Transverse colon (tissue), 4 donors: ENCODE data around the gene FAF2. TPM values are rescaled to one million over a fixed set of nuclear protein-coding genes. Genes with fewer than 3 reads are reported as not detected.

Experiments used
- DNase-seq: peaks from one replicate; pipeline ENCODE4 v3.0.0-alpha.2; 2019
- H3K27ac ChIP-seq, 4 donors: fragments of 200-600 bp; sonication (generic); 2 replicates each; pipeline ENCODE4 v1.5.1; 2016 to 2018; ENCODE audit warnings: inconsistent platforms in 4 of 4
- H3K27me3 ChIP-seq: fragments of 200-600 bp; sonication (generic); 2 replicates; pipeline ENCODE4 v1.5.1; 2017; ENCODE audit warnings: inconsistent platforms
- H3K36me3 ChIP-seq, 4 donors: fragments of 200-600 bp; sonication (generic); 2 replicates each; pipeline ENCODE4 v1.5.1; 2017 to 2019; ENCODE audit warnings: inconsistent platforms in 4 of 4
- H3K4me1 ChIP-seq, 4 donors: fragments of 200-600 bp; sonication (generic); 2 replicates each; pipeline ENCODE4 v1.5.1; 2017 to 2020; ENCODE audit warnings: inconsistent platforms in 4 of 4
- H3K4me3 ChIP-seq, 4 donors: fragments of 200-600 bp; sonication (generic); 1 replicate in 1 of 4; 2 replicates in 3 of 4; pipeline versions ENCODE4 v1.5.1 to v1.6.1; 2017 to 2019; ENCODE audit warnings: inconsistent platforms in 4 of 4
- H3K9me3 ChIP-seq, 2 donors: fragments of 200-600 bp; sonication (generic); 2 replicates each; pipeline ENCODE4 v1.5.1; 2017 to 2019; ENCODE audit warnings: inconsistent platforms in 2 of 2
- CTCF ChIP-seq, 5 experiments: fragments of 200-600 bp in 3 of 5; fragments of 450-650 bp in 2 of 5; sonication (generic) in 3 of 5; IDR thresholded peaks; 1 replicate in 2 of 5; 2 replicates in 3 of 5; pipeline ENCODE4 v1.5.1; 2016 to 2017; ENCODE audit warnings: antibody characterized with exemption in 5 of 5, inconsistent platforms in 3 of 5, mild to moderate bottlenecking in 2 of 5, moderate library complexity in 1 of 5
- EP300 ChIP-seq: sonication (generic); formaldehyde crosslinking; IDR thresholded peaks from one replicate; pipeline ENCODE4 v1.6.1; 2017; ENCODE audit warnings: antibody characterized with exemption, low read depth
- POLR2A ChIP-seq: fragments of 450-650 bp; IDR thresholded peaks from one replicate; pipeline ENCODE4 v1.6.1; 2016; ENCODE audit warnings: antibody characterized with exemption, mild to moderate bottlenecking, moderate library complexity
- POLR2AphosphoS5 ChIP-seq, 3 donors: sonication (generic); formaldehyde crosslinking; IDR thresholded peaks; one replicate each; pipeline ENCODE4 v1.6.1; 2016; ENCODE audit warnings: antibody characterized with exemption in 3 of 3
- WGBS, 2 donors: methylation state at CpG; one replicate each; pipeline ENCODE4 v1.1.5; 2018; ENCODE audit warnings: low coverage in 1 of 2; 5-methylcytosine and 5-hydroxymethylcytosine counted together
- in situ Hi-C, 4 donors: fragments of 200-750 bp; cut with MboI; loops; one replicate each; pipeline versions ENCODE4 v1.15.0 to v1.15.1; 2017; ENCODE audit warnings: low sequenced_read_pairs in 3 of 4, low pct_ligation_motif_present in 1 of 4, low pct_unique_long_range_greater_than_20kb in 1 of 4
- intact Hi-C: fragments of 100-400 bp; cut with DNase I; formaldehyde crosslinking; loops from one replicate; pipeline ENCODE4 v1.15.1; 2023; ENCODE audit warnings: low total_unique reads
- total RNA-seq, 4 donors: library from RNA; depleted of rRNA; stranded (reverse); fragments of >200 nt; gene quantifications; one replicate each; pipeline ENCODE4 v1.1.0, GENCODE V29; 2016

The FAF2 gene
- total RNA-seq, 4 donors from 2014 or later = 3.8 to 32.4 (median 26.5) TPM

- H3K27me3 ChIP-seq = no peaks in the 10 kb centered on the region
- peak overlapping the region; percentile 80 to 98 (median 88) for H3K4me3 ChIP-seq
- H3K36me3 ChIP-seq = no peaks in the 10 kb centered on the region
- H3K4me1 ChIP-seq = peaks cover 8 to 57% (median 40%) of the 10 kb centered on the region in 4 donors
- WGBS, 2 donors = 59 to 64% methylated on average over 7 to 13 of the region's 13 CpGs
- no peak for DNase-seq
- in situ Hi-C loops (loop anchor here in 2 of 4 donors (10.0 to 25.0 kb wide), 2 partner anchors 159 to 172 kb away; no protein-coding TSS in a partner anchor), intact Hi-C loops (no loop called here)
- H3K9me3 ChIP-seq = no peaks in the 10 kb centered on the region
- H3K27ac ChIP-seq = peak overlapping the region; percentile 93 to 97 (median 94)
- TF ChIP-seq EP300 = no peak
These were observed 32.8 kb upstream of the FAF2 start for GRCh38 chr5:176415240-176415951.

DNA sequence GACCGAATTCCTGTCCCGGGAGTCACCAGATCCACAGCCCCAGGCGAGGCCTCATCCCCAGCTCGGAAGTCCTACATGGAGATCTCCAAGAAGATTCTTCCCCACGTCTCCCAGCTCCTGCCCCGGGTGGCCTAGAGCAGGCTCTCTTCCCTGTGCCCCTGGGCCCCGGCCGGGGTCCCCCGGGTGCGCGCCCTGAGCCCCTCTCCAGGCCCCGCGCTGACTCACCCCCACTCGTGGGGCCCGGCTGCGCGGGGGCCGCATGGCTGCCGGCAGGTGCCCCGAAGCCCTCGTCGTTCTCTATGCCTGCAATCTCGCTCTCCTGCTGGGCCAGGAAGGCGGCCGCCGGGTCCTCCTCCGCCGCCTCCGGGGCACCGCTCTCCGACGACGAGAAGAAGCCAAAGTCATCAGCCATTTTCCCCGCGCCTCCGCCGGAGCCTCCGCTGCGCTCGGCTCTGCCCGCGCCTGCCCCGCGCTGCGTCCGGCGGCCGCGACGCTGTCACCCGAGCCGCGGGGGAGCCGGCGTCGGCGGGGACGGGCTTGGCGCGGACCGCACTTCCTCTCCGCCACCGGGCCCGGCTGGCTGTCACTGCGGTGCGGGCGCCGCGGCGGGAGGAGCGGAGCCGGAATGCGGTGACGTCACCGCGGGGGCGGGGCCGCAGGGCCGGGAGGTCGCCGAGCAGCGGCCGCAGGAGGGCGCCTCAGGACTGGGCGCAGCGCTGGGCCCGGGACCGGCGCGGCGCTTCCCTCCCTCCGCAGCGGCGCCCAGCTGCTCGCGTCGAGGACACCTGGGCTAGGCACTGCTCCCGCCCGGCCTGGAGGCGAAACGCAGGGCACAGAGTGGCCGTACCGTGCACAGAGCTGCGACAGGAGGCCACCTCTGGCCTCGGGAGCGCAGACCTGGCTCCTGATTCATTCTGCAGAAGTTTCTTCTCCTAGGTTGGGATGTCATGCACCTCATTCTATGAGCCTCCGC is 31.9 kb upstream of the FAF2 start, which contains the start of gene CLTB:
TSS of gene CLTB (minus strand) at position 588 of the 973 bp plus-strand sequence. CDS start at position 412, 176 bp downstream.
- intact Hi-C loops = no loop called here
- Histone ChIP-seq H3K4me3 (peak within 1 kb of the TSS; percentile 80 to 98 (median 88)), H3K27me3 (no peaks in the 10 kb centered on the region), H3K9me3 (no peaks in the 10 kb centered on the region), H3K36me3 (no peaks in the 10 kb centered on the region), H3K4me1 (peaks cover 8 to 51% (median 40%) of the 10 kb centered on the region in 4 donors), H3K27ac (peak within 1 kb of the TSS; percentile 93 to 97 (median 94))
- in situ Hi-C loops = loop anchor here in 2 of 4 donors (10.0 to 25.0 kb wide), 2 partner anchors 159 to 171 kb away; no protein-coding TSS in a partner anchor
- TF ChIP-seq POLR2AphosphoS5 (IDR thresholded peaks at IDR 0.05) (peak; percentile 73 to 96 (median 95)), POLR2A (peak; percentile 42), CTCF (IDR thresholded peaks at IDR 0.05) (peak; percentile 41 to 78 (median 61)), EP300 (no peak)
- peak; percentile 95 for DNase-seq
- 2 to 71% methylated on average over 1 to 74 of the region's 107 CpGs for WGBS, 2 donors

- 82 to 90% methylated on average over 10 to 11 of the region's 11 CpGs for WGBS, 2 donors
- Histone ChIP-seq H3K27ac (peak overlapping the region; percentile 93 to 97 (median 94)), H3K27me3 (no peaks in the 10 kb centered on the region), H3K4me3 (peak overlapping the region in 3 of 4 donors; percentile 80 to 93 (median 84)), H3K9me3 (no peaks in the 10 kb centered on the region), H3K36me3 (no peaks in the 10 kb centered on the region), H3K4me1 (peaks cover 5 to 45% (median 37%) of the 10 kb centered on the region in 4 donors)
- no peak for DNase-seq
- in situ Hi-C loops = loop anchor here in 2 of 4 donors (10.0 to 25.0 kb wide), 2 partner anchors 158 to 170 kb away; no protein-coding TSS in a partner anchor
- peak in 1 of 5 experiments; percentile 0 for TF ChIP-seq CTCF (IDR thresholded peaks at IDR 0.05)
- TF ChIP-seq POLR2A = no peak
- intact Hi-C loops = no loop called here
These were observed 31.2 kb upstream of the FAF2 start for GRCh38 chr5:176416965-176417364.

DNA sequence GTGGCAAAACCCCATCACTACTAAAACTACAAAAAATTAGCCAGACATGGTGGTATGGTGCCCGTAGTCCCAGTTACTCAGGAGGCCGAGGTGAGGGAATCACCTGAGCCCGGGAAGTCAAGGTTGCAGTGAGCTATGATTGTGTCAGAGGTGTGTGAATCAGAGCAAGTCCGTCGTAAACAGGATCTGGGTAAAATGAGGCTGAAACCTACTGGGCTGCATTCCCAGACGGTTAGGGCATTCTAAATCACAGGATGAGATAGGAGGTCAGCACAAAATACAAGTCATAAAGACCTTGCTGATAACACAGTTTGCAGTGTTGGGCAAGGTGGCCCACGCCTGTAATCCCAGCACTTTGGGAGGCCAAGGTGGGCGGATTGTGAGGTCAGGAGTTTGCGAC is 29.9 kb upstream of the FAF2 start:
- 65 to 69% methylated on average over 6 to 9 of the region's 9 CpGs for WGBS, 2 donors
- intact Hi-C loops = no loop called here

More for the DNA sequence above, 29.9 kb upstream of the FAF2 start:
- H3K27me3 ChIP-seq = no peaks in the 10 kb centered on the region
- in situ Hi-C loops = loop anchor here in 2 of 4 donors (10.0 to 25.0 kb wide), 2 partner anchors 157 to 169 kb away; no protein-coding TSS in a partner anchor
- TF ChIP-seq EP300 = no peak
- TF ChIP-seq POLR2AphosphoS5 (IDR thresholded peaks at IDR 0.05) = peak in 1 of 3 donors; percentile 45
- H3K4me3 ChIP-seq = no peak overlapping the region
- H3K27ac ChIP-seq = peak overlapping the region in 1 of 4 donors; percentile 8
- DNase-seq = peak; percentile 61
- peaks cover 5 to 34% (median 31%) of the 10 kb centered on the region in 4 donors for H3K4me1 ChIP-seq
- no peaks in the 10 kb centered on the region for H3K9me3 ChIP-seq
- no peaks in the 10 kb centered on the region for H3K36me3 ChIP-seq
